Endothelial cell (in vitro differentiated cells): ENCODE results near the gene CACNG7. TPM values are rescaled to one million over a fixed set of nuclear protein-coding genes. Genes with fewer than 3 reads are reported as not detected.

Experiments
- DNase-seq: peaks from one replicate; pipeline ENCODE4 v3.0.0; 2021; ENCODE audit warnings: low spot score
- H3K27ac Mint-ChIP-seq: one replicate; pipeline ENCODE4 v1.8.0; 2021; ENCODE audit warnings: mixed read lengths, inconsistent platforms; ENCODE audit not compliant: unreplicated experiment
- H3K27me3 Mint-ChIP-seq: one replicate; pipeline ENCODE4 v1.8.0; 2021; ENCODE audit warnings: mild to moderate bottlenecking, moderate library complexity, mixed read lengths, inconsistent platforms; ENCODE audit not compliant: unreplicated experiment
- H3K36me3 Mint-ChIP-seq: one replicate; pipeline ENCODE4 v1.8.0; 2021; ENCODE audit warnings: mild to moderate bottlenecking, low read depth, mixed read lengths, inconsistent platforms; ENCODE audit not compliant: unreplicated experiment
- H3K4me1 Mint-ChIP-seq: one replicate; pipeline ENCODE4 v1.8.0; 2021; ENCODE audit warnings: mild to moderate bottlenecking, mixed read lengths, inconsistent platforms; ENCODE audit not compliant: unreplicated experiment
- H3K4me3 Mint-ChIP-seq: one replicate; pipeline ENCODE4 v1.8.0; 2021; ENCODE audit warnings: mild to moderate bottlenecking, mixed read lengths, inconsistent platforms; ENCODE audit not compliant: unreplicated experiment
- H3K9me3 Mint-ChIP-seq: one replicate; pipeline ENCODE4 v1.8.0; 2021; ENCODE audit warnings: mixed read lengths, inconsistent platforms; ENCODE audit not compliant: unreplicated experiment
- CTCF ChIP-seq: fragments of 200-600 bp; sonication (generic); IDR thresholded peaks from one replicate; pipeline ENCODE4 v1.5.0; 2021; ENCODE audit warnings: antibody characterized with exemption; ENCODE audit not compliant: unreplicated experiment
- total RNA-seq: library from RNA; stranded (reverse); fragmentation: NEBNext Ultra II Directional; extraction: Animal tissue kit (Norgen Biotek cat#: 25700); gene quantifications from one replicate; pipeline ENCODE4 v1.2.1, GENCODE V29; 2021; ENCODE audit not compliant: unreplicated experiment

CACNG7 gene
- total RNA-seq, 1 donor from 2014 or later: 0.51 TPM

GRCh38 chr19:53875602-53876325, 33.3 kb upstream of the CACNG7 start:
- peaks cover 45% of the 10 kb centered on the region for H3K4me1 Mint-ChIP-seq
- H3K27ac Mint-ChIP-seq: peak overlapping the region; percentile 80
- peak overlapping the region; percentile 14 for H3K4me3 Mint-ChIP-seq
- no peak for TF ChIP-seq CTCF
- H3K9me3 Mint-ChIP-seq: peaks cover 4% of the 10 kb centered on the region
- H3K27me3 Mint-ChIP-seq: peaks cover 36% of the 10 kb centered on the region
- peaks cover 48% of the 10 kb centered on the region for H3K36me3 Mint-ChIP-seq
- no peak for DNase-seq

DNA sequence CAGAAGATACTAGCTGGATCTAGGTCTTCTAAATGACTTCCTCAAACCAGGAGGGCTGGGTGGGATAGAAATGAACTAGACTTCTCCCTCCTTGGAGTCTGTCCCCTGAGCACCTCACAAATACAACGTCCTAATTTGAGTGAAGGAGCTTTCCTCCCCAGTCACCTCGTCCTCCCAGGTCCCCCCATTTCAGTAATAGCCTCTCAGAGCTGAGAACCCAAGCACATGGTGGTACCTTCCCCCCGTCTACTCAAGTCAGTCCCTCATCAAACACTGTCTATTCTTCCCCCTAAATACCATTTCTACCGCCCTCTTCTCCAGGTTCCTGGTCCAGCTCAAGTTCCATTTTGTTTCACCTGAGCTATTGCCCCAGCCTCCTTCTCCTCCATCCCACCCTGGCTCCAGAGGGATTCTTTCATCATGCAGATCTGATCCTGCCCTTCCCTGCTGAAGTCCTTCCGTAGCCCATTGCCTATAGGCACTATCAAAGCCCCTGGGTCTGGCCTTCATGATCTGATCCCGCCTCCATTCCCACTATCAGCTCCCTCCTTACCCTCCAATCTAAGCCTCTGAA, 32.3 kb upstream of the CACNG7 start:
- peaks cover 36% of the 10 kb centered on the region for H3K4me1 Mint-ChIP-seq
- peak overlapping the region; percentile 12 for H3K27ac Mint-ChIP-seq
- peaks cover 40% of the 10 kb centered on the region for H3K36me3 Mint-ChIP-seq
- H3K9me3 Mint-ChIP-seq: peaks cover 4% of the 10 kb centered on the region
- DNase-seq: no peak
- TF ChIP-seq CTCF: no peak
- peak overlapping the region; percentile 62 for H3K4me3 Mint-ChIP-seq
- H3K27me3 Mint-ChIP-seq: peaks cover 28% of the 10 kb centered on the region

DNA sequence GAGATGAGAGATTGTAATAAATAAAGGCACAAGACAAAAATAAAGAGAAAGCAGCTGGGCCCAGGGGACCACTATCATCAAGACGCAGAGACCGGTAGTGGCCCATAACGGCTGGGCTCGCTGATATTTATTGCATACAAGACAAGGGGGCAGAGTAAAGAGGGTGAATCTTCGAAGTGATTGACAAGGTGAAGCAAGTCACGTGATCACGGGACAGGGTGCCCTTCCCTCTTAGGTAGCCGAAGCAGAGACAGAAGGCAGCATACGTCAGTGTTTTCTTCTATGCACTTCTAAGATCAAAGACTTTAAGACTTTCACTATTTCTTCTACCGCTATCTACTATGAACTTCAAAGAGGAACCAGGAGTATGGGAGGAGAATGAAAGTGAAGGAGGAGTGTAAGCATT, 31.7 kb upstream of the CACNG7 start:
- peak overlapping the region; percentile 62 for H3K4me3 Mint-ChIP-seq
- no peak for DNase-seq
- peaks cover 36% of the 10 kb centered on the region for H3K4me1 Mint-ChIP-seq
- H3K27ac Mint-ChIP-seq: peak overlapping the region; percentile 12
- H3K36me3 Mint-ChIP-seq: peaks cover 39% of the 10 kb centered on the region
- peaks cover 24% of the 10 kb centered on the region for H3K27me3 Mint-ChIP-seq
- TF ChIP-seq CTCF: no peak
- H3K9me3 Mint-ChIP-seq: peaks cover 4% of the 10 kb centered on the region

- Mint-ChIP-seq H3K36me3 (peaks cover 34% of the 10 kb centered on the region), H3K27me3 (peaks cover 23% of the 10 kb centered on the region), H3K9me3 (peaks cover 4% of the 10 kb centered on the region), H3K4me1 (peaks cover 30% of the 10 kb centered on the region), H3K27ac (peak overlapping the region; percentile 81), H3K4me3 (no peak overlapping the region)
- no peak for TF ChIP-seq CTCF
- DNase-seq: no peak
These were observed 30.3 kb upstream of the CACNG7 start for GRCh38 chr19:53878776-53879139.
